HEK293 (cell line): ENCODE measurements around the gene MINDY2.
"Not testable (repeated sequence)": the region's sequence is repeated elsewhere in the genome, so short reads cannot be mapped to it uniquely, and the experiment has no call there.

Source experiments
- CTCF ChIA-PET: fragments of 350-600 bp; formaldehyde crosslinking; extraction: SDS; loops from one replicate; lab custom pipeline; 2021; ENCODE audit warnings: antibody characterized with exemption; lab: Yijun Ruan, JAX
- POLR2A ChIA-PET: fragments of 300-600 bp; formaldehyde crosslinking; extraction: SDS; loops from one replicate; lab custom pipeline; 2020; ENCODE audit warnings: antibody characterized with exemption, inconsistent platforms; lab: Yijun Ruan, JAX
- H3K27ac ChIP-seq: fragments of 200-500 bp; sonication (Bioruptor generic); 2 replicates; pipeline ENCODE4 v1.5.1; 2014; ENCODE audit warnings: low read depth, low read length, control low read depth, inconsistent platforms; ENCODE audit errors: extremely low read depth
- H3K36me3 ChIP-seq, 2 experiments: fragments of 200-500 bp in 1 of 2; sonication (Bioruptor generic) in 1 of 2; 1 replicate in 1 of 2; 2 replicates in 1 of 2; pipeline ENCODE4 v1.5.1; 2014 to 2017; ENCODE audit warnings: inconsistent platforms in 2 of 2, low read length in 2 of 2; ENCODE audit not compliant: control insufficient read depth in 2 of 2, insufficient read depth in 1 of 2
- H3K4me1 ChIP-seq: fragments of 200-500 bp; sonication (Bioruptor generic); 2 replicates; pipeline ENCODE4 v1.5.1; 2014; ENCODE audit warnings: mild to moderate bottlenecking, low read length, inconsistent platforms; ENCODE audit not compliant: control insufficient read depth, insufficient read depth
- H3K4me3 ChIP-seq: 2 replicates; pipeline ENCODE4 v1.5.1; 2011; ENCODE audit warnings: low read depth, mild to moderate bottlenecking, control low read depth, low read length, moderate library complexity
- H3K9me3 ChIP-seq: fragments of 200-500 bp; sonication (Bioruptor generic); 2 replicates; pipeline ENCODE4 v1.5.1; 2014; ENCODE audit warnings: low read depth, low read length, inconsistent platforms; ENCODE audit not compliant: control insufficient read depth, insufficient read depth
- GLIS1 ChIP-seq: fragments of 450-650 bp; formaldehyde crosslinking; IDR thresholded peaks from 2 replicates; pipeline ENCODE4 v1.5.1; 2016; ENCODE audit warnings: missing biosample characterization, missing genetic modification characterization
- HOXA7 ChIP-seq: sonication (generic); formaldehyde crosslinking; IDR thresholded peaks from 2 replicates; pipeline ENCODE4 v1.8.1; 2022; ENCODE audit warnings: missing genetic modification reagents, borderline replicate concordance
- HOXD13 ChIP-seq: sonication (generic); formaldehyde crosslinking; IDR thresholded peaks from 2 replicates; pipeline ENCODE4 v1.8.0; 2022; ENCODE audit warnings: missing genetic modification reagents, borderline replicate concordance
- PRDM2 ChIP-seq: fragments of 450-650 bp; formaldehyde crosslinking; IDR thresholded peaks from 2 replicates; pipeline ENCODE4 v1.5.1; 2016; ENCODE audit warnings: missing biosample characterization, missing genetic modification characterization, borderline replicate concordance
- ZBTB1 ChIP-seq: fragments of 450-650 bp; formaldehyde crosslinking; IDR thresholded peaks from 2 replicates; pipeline ENCODE4 v1.5.1; 2016; ENCODE audit warnings: missing biosample characterization, missing genetic modification characterization
- ZBTB17 ChIP-seq: fragments of 450-650 bp; formaldehyde crosslinking; IDR thresholded peaks from 2 replicates; pipeline ENCODE4 v1.5.1; 2016; ENCODE audit warnings: missing biosample characterization, missing genetic modification characterization
- ZBTB49 ChIP-seq: fragments of 450-650 bp; formaldehyde crosslinking; IDR thresholded peaks from 2 replicates; pipeline ENCODE4 v1.5.1; 2016; ENCODE audit warnings: missing biosample characterization, missing genetic modification characterization, low read depth
- ZFP37 ChIP-seq: fragments of 450-650 bp; formaldehyde crosslinking; IDR thresholded peaks from 2 replicates; pipeline ENCODE4 v1.5.1; 2016; ENCODE audit warnings: missing biosample characterization, missing genetic modification characterization
- ZNF354C ChIP-seq: fragments of 450-650 bp; formaldehyde crosslinking; IDR thresholded peaks from 2 replicates; pipeline ENCODE4 v1.5.1; 2016; ENCODE audit warnings: missing biosample characterization, missing genetic modification characterization, low read depth, borderline replicate concordance
- ZNF362 ChIP-seq: fragments of 450-650 bp; formaldehyde crosslinking; IDR thresholded peaks from 2 replicates; pipeline ENCODE4 v1.5.1; 2016; ENCODE audit warnings: missing biosample characterization, missing genetic modification characterization
- ZNF530 ChIP-seq: fragments of 450-650 bp; formaldehyde crosslinking; IDR thresholded peaks from 2 replicates; pipeline ENCODE4 v1.5.1; 2016; ENCODE audit warnings: low read depth, missing biosample characterization, missing genetic modification characterization
- ZNF785 ChIP-seq: fragments of 450-650 bp; formaldehyde crosslinking; IDR thresholded peaks from 2 replicates; pipeline ENCODE4 v1.5.1; 2016; ENCODE audit warnings: missing biosample characterization, missing genetic modification characterization
- ZNF791 ChIP-seq: fragments of 450-650 bp; formaldehyde crosslinking; IDR thresholded peaks from 2 replicates; pipeline ENCODE4 v1.5.1; 2016; ENCODE audit warnings: missing biosample characterization, missing genetic modification characterization
- ZNF792 ChIP-seq: fragments of 450-650 bp; formaldehyde crosslinking; IDR thresholded peaks from 2 replicates; pipeline ENCODE4 v1.5.1; 2016; ENCODE audit warnings: missing biosample characterization, missing genetic modification characterization
- ZXDB ChIP-seq: fragments of 450-650 bp; formaldehyde crosslinking; IDR thresholded peaks from 2 replicates; pipeline ENCODE4 v1.5.1; 2016; ENCODE audit warnings: missing biosample characterization, missing genetic modification characterization
- TF ChIP-seq, protein P1 (sequence below): fragments of 450-650 bp; formaldehyde crosslinking; conservative IDR thresholded peaks from 2 replicates; pipeline ENCODE4 v1.5.1; 2016; ENCODE audit warnings: low read depth, missing biosample characterization, missing genetic modification characterization

MINDY2 gene

GRCh38 chr15:58840048-58840447 is 68.9 kb downstream of the MINDY2 start (continued):
- TF ChIP-seq PRDM2 (tag by site-specific recombination): no peak

DNA sequence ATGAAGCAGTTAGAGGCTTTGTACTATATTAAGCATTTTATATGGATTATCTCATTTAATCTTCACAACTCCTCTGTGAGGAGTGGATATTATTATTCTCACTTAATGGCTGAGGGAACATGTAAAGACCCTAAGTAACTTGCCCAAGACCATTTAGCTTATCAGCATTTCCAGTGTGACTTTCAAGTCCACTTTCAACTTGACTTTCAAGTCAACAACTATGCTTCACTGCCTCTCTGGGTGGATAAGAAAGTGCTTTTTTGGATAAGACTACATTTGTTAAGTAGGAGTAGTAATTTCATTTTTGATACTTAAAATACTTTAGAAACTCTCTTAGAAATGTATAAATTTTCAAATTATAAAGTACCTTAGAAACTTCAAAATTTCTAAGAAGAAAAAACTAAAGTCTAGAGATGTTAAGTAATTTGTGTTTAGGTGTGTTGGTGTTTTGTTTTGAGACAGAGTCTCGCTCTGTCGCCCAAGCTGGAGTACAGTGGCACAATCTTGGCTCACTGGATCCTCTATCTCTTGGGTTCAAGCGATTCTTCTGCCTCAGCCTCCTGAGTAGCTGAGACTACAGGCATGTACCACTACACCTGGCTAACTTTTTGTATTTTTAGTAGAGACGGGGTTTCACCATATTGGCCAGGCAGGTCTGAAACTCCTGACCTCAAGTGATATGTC is 71.8 kb downstream of the MINDY2 start:
- H3K27ac ChIP-seq: no peak overlapping the region
- no peak overlapping the region for H3K4me3 ChIP-seq
- H3K36me3 ChIP-seq: no peaks in the 10 kb centered on the region; a peak in 1 of 3 replicates
- POLR2A ChIA-PET: no interaction called here
- TF ChIP-seq ZBTB17 (tag by site-specific recombination) (no peak), ZNF791 (no peak), ZBTB1 (tag by site-specific recombination) (no peak), ZFP37 (tag by site-specific recombination) (no peak), ZNF354C (tag by site-specific recombination) (no peak), ZXDB (no peak), ZNF362 (no peak), ZNF792 (no peak), ZNF530 (no peak), ZNF785 (tag by site-specific recombination) (no peak), HOXA7 (CRISPR knock-in tag) (no peak), ZBTB49 (no peak), HOXD13 (CRISPR knock-in tag) (no peak), GLIS1 (tag by site-specific recombination) (no peak)
- TF ChIP-seq, protein P1, sequence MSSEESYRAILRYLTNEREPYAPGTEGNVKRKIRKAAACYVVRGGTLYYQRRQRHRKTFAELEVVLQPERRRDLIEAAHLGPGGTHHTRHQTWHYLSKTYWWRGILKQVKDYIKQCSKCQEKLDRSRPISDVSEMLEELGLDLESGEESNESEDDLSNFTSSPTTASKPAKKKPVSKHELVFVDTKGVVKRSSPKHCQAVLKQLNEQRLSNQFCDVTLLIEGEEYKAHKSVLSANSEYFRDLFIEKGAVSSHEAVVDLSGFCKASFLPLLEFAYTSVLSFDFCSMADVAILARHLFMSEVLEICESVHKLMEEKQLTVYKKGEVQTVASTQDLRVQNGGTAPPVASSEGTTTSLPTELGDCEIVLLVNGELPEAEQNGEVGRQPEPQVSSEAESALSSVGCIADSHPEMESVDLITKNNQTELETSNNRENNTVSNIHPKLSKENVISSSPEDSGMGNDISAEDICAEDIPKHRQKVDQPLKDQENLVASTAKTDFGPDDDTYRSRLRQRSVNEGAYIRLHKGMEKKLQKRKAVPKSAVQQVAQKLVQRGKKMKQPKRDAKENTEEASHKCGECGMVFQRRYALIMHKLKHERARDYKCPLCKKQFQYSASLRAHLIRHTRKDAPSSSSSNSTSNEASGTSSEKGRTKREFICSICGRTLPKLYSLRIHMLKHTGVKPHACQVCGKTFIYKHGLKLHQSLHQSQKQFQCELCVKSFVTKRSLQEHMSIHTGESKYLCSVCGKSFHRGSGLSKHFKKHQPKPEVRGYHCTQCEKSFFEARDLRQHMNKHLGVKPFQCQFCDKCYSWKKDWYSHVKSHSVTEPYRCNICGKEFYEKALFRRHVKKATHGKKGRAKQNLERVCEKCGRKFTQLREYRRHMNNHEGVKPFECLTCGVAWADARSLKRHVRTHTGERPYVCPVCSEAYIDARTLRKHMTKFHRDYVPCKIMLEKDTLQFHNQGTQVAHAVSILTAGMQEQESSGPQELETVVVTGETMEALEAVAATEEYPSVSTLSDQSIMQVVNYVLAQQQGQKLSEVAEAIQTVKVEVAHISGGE (tag by site-specific recombination): no peak
- TF ChIP-seq, all 188 proteins: peak for 0
- CTCF ChIA-PET: no interaction called here
- Histone ChIP-seq H3K9me3 (no peaks in the 10 kb centered on the region), H3K4me1 (no peaks in the 10 kb centered on the region)

GRCh38 chr15:58851205-58851604 is 80.1 kb downstream of the MINDY2 start:
- H3K9me3 ChIP-seq, H3K27ac ChIP-seq, POLR2A ChIA-PET, H3K36me3 ChIP-seq, H3K4me1 ChIP-seq, H3K4me3 ChIP-seq: not testable (repeated sequence)
- CTCF ChIA-PET: interaction anchor here (0.6 kb wide), 1 partner anchor 611 kb away, joined by 3 read pairs; no protein-coding TSS in a partner anchor
